Measurements from ENCODE around the gene COMMD9. TPM values are rescaled to one million over a fixed set of nuclear protein-coding genes. Genes with fewer than 3 reads are reported as not detected.

COMMD9 gene
- total and polyA plus RNA-seq, 2 of the 8 experiments (the other 6 are each of a cell fraction or from before 2014, with no cell fraction given) = 42.5 to 49.1 TPM

DNA sequence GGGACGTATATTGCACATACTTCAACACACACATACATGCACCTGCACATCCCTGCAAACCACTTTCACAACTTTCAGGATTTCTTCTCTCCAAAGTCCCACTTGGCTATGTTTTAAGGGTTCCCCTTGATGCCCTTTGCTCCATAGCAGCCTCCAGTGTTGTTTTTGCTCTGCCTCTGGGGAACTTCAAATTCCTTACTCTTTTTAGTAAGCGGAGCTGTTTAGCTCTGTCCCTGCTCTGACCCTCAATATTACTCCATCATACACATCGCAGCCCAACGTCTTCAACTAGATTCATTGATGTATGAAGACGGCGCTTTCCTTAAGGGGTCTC is 25.2 kb upstream of the COMMD9 start (continued):
- TF ChIP-seq CHD7 (IDR thresholded peaks at IDR 0.05; ENCODE audit: insufficient replicate concordance, low read length) = no peak
- no peak for TF ChIP-seq CHD1 (IDR thresholded peaks at IDR 0.05; ENCODE audit: low read depth, low read length)
- TF ChIP-seq EGR1 (IDR thresholded peaks at IDR 0.05; ENCODE audit: borderline replicate concordance, low read depth, low read length) = no peak
- TF ChIP-seq PHF8 (conservative IDR thresholded peaks at IDR 0.05; ENCODE audit: low read depth, low read length) = no peak
- TF ChIP-seq CTBP2 (IDR thresholded peaks at IDR 0.05; ENCODE audit: borderline replicate concordance, insufficient read depth, insufficient read length, low read length) = no peak

Data from H1 (cell line).